Measurements from ENCODE around the gene CCDC81.
"Not testable (repeated sequence)": the region's sequence is repeated elsewhere in the genome, so short reads cannot be mapped to it uniquely, and the experiment has no call there.

CCDC81 gene

DNA sequence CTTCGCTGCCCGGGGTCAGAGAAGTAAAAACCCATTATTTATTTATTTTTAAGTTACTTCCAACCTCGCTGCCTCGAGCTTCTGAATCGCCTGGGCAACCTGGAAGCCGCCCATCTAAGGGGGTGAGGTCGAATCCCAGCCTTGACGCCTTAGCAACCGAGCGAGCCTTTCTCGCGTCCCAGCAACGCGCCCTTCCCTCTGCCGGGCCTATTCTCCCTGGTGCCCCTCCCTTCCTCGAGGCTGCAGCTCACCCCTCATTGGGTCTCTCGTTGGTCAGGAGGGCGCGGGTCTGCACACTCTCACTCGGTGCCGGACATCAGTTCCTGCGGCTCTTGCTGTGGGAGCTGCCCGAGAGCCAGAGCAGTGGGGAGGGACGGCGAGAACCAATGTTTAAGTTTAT lies at the start of gene CCDC81:
CCDC81 (plus strand) TSS at position 302 of the 400 bp plus-strand sequence. CDS start 277 bp downstream, outside the sequence.
- no peak for DNase-seq

DNA sequence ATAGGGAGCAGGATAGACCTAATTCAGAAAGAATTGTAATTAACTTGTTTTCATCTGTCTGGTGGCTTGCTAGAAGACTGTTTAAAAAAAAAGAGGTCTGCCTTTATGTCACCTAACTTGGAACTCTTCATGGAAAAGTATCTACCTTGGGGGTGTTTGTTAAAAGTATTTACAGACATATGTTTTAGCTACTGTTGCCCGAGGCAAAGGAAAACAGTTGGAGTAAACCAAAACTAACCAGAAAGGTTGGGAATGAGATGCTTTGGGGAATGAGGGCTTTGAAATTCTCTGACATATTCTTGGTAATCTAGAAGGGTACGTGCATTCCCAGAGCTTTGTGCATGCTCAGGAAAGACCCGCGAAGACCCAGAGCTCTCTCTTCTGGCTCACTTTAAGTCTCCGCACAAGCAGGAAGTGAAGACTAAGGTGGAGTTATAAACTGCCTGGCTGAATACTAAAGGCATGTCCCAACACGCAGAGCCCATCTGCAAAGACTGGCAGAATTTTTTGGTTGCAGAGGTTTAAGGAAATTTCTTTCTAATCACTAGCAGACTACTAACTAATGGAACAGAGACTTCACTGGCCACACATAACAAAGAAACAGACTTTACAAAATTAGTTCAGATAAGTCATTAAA lies 39.4 kb upstream of the CCDC81 start:
- no peak for DNase-seq

DNA sequence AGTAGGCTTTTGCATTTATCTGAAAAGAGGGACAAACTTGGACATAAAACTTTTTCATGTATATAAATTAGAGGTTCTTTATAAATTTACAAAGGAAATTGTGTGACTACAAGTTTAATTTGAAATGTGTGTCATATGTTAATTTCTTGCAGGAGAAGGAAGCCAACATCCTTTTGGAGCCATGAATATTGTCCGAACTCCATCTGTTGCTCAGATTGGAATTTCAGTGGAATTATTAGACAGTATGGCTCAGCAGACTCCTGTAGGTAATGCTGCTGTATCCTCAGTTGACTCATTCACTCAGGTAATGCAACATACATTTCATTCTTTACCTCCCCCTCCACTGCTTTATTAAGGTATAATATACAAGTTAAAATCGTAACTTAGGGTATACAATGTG lies 37.5 kb upstream of the CCDC81 start:
- DNase-seq: no peak

DNA sequence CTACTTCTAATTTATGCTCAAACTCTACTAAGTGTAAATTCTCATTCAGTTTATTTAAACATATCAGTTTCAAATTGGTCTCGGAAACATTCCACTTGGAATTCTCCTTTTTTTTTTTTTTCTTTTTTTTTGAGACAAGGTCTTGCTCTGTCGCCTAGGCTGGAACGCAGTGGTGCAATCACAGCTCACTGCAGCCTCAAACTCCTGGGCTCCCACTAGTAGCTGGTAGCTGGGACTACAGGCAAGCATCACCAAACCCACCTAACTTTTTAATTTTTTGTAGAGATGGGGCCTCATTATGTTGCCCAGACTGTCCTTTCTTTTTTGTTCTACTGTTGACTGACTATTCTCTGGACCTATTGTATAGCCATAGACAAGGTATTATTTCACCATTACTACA lies 33.3 kb upstream of the CCDC81 start:
- no peak for DNase-seq

DNA sequence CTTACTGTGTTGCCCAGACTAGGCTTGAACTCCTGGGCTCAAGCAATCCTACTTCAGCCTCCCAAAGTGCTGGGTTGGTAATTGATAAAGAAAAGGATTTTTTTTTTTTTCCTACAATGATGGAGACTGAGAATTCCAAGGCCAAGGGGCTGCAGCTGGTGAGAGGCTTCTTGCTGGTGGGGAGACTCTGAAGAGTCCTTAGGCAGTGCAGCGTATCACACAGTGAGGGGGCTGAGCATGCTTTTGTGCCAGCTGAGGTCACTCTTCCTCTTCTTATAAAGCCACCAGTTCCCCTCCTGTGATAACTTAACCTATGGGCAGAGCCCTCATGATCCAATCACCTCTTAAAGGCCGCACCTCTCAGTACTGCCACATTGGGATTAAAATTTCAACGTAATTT lies 28.2 kb upstream of the CCDC81 start:
- DNase-seq: no peak

DNA sequence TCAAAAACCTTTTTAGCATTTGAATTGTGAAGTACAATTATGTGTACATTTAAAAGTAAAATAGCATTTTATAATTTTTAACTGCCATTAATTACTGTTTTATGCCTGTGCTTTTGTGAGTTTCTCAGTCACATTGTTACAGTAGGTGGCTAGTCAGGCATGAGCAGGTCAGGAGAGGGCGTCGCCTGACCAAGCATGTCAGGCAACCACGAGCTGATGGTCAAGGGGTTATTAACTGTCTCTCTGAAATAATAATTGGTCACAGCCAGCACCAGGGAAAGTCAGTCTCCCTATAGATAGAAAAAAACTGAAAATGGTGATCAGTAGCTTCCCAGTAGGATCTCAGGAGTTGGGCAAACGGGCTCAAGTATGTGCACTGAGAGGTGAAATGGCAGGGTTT lies 19.4 kb upstream of the CCDC81 start:
- no peak for DNase-seq

DNA sequence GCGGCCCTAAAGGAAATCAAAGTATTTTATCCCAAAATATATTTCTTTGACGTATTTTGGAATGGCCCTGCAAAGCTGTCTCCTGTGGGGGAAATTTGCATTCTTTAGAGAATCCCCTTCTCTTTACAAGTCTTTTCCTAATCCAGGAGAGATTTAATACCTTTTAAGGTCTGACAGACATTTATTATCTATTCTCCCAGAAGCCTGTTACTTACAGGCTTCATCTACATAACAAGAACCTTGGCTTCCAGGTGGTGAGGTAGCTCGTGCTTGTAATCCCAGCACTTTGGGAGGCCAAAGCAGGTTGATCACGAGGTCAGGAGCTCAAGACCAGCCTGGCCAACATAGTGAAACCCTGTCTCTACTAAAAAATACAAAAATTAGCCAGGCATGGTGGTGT lies 17.3 kb upstream of the CCDC81 start:
- not testable (repeated sequence) for DNase-seq

DNA sequence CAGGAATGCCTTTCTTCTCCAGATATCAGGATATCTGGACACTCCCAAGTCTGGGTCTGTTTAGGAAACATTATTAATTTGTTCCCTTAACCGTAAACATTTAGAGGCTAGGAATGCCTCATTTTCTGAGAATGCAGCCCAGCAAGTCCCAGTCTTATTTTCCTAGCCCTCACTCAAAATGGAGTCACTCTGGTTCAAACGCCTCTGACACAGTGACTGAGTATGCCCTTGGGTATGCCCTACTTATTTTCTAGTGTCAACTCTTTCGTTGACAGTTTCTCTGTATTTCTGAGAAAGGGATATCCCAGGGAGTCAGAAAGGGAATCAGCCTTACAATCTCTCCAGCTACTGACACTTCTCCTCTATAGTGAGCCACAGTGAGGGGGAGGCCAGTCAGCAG lies 16.0 kb upstream of the CCDC81 start:
- no peak for DNase-seq

DNA sequence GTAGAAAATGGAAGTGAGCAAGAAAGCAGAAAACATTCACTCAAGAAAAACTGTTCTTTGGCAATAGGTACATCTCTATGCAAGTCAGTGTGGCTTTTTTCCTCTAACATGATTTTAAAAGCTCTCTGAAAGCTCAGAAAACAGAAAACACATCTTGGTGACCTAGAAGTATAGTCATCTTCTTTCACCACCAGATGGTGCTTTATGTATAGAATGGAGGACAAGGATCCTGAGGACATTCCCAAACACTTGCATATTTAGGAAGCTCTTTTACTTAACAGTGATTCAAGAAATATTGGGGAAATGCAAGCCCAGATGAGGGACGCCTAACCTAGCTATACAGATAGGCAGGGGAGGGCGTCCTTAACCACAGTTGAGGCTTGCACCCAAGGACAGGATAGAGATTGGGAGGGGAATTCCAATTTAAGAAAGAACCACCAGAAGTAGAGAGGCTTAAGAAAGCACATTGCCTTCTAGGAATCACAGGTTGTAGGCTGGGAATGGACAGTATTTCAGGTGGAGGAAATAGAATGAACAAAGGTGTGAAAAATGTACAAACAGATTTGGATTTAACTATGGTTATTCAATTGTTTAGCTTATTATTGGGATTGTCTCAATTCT lies 13.8 kb upstream of the CCDC81 start:
- DNase-seq: no peak

DNA sequence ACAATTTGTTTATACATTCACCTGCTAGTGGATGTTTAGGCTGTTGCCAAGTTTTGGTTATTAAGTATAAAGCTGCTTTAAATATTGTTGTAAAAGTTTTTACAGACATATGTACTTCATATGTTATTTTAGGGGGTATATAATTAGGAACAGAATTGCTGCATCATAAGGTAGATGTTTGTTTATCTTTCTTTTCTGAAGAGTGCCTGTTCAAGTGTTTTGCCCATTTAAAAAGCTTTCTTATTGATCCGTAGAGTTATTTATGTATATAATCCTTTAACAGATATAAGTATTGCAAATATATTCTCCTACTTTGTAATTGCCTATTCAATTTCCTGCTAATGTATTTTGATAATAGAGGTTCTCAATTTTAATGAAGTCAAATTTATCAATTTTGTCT lies 11.3 kb upstream of the CCDC81 start:
- no peak for DNase-seq

DNA sequence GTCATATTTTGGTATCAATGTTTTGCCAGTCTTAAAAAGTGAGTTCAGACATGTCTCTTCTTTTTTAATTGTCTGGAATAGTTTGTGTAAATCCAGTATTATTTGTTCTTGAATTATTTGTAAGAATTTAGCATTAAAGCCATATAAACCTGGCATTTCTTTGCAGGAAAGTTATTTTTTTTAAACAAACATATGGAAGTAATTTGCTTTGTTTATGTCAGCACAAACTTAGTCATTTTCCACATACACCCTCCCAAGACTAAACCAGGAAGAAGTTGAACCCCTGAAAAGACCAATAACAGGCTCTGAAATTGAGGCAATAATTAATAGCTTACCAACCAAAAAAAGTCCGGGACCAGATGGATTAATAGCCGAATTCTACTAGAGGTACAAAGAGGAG lies 9.1 kb upstream of the CCDC81 start:
- no peak for DNase-seq

DNA sequence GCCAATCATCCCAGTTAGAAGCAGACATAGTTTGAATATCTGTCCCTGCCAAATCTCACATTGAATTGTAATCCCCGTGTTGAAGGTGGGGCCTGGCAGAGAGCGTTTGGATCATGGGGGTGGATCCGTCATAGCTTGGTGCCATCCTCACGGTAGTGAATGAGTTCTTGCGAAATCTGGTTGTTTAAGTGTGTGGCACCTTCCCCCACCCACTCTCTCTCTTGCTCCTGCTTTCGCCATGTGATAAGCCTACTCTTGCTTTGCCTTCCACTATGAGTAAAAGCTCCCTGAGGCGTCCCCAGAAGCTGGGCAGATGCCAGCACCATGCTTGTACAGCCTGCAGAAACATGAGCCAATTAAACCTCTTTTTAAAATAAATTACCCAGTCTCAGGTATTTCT lies 5.0 kb upstream of the CCDC81 start:
- DNase-seq: no peak

DNA sequence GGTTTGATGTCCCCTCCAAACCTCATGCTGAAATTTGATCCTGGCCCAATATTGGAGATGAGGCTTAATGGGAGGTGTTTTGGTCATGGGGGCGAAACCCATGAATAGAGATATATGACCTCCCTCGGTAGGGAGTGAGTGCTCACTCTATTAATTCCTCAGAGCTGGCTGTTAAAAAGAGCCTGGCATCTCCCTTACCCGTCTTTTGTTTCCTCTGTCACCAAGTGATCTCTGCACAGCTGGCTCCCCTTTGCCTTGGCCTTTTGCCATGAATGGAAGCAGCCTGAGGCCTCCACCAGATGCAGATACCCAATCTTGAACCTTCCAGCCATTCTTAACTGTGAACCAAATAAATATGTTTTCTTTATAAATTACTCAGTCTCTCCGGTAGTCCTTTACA lies 4.5 kb upstream of the CCDC81 start:
- no peak for DNase-seq

DNA sequence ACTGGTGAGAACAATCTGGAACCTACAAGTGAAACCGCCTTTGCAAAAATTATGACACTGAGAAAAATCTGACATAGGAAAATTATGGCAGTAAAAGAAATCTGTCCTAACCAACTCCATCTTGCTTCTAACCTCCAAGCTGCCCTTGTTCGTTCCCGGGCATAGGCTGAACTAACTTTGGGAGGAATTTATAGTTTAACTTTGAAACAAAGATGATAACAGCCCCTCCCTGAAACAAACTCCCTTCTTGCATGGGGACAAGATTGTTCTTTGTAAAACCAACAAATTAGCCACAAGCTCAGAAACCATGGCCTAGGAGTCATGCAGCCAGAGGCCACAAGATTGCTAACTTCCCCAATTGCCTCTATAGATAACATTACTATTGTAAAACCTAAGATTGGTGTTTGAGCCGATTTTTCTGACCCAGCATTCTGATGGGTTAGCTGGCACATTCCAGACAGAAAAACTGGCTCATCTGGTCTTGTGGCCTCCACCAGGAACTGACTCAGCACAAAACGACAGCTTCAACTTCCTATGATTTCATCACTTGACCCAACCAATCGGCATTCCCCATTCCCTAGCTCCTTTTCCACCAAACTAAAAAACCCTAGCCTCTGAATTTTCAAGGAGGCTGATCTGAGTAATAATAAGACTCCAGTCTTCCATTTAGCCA lies 3.6 kb upstream of the CCDC81 start:
- no peak for DNase-seq

DNA sequence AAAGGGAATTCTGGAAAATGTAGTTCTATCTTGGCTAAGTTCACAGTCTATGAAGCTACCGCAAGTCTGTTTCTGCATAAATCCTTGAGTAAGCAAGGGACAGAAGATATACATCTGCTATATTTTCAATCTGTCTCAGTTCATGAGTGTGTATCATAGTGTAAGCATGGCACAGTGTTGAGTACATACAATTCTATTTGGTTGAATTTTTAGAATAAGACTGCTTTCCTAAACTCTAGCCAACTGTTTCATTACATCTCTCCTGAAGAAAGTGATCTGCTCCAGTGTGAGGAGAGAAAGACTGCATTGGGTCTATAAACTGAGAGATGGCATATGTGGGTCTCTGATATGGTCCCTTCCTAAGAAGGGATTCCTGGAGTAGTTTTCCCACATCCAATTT lies 2.6 kb upstream of the CCDC81 start:
- no peak for DNase-seq

DNA sequence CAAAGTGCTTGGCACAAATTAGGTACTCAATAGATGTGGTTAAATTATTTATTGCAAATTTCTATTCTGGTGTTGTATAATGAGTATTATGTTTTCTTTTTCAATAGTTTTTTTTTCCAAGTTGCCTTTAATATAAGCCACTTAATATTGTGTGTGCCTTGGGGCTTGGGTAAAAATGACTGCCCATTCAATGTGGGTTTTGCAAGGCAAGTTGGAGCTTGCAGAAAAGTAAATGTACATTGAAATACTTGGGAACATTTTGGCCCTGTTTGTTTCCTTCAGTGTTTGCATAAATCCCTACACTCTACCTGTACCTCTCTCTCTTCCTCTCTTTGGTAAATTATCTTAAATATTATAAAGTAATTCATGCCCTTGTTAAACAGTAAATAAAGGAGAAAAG lies 2.1 kb upstream of the CCDC81 start:
- no peak for DNase-seq

DNA sequence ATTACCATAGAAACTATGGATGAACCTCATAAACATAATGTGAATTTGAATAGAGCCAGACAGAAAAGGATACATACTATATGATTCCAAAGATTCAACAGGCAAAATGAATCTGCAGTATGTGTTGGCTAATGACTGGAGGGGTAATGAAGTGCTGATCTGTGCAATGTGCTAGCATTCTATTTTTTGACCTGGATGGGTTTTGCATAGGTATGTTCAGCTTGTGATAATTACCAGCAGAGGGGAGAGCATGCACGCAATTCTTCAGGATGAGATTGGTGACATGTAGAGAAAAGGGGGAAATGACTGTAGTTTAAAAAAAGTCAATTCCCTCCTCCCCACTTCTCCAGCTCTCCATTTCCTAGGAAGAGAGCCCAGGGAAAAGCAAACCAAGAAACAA lies 618 bp upstream of the CCDC81 start:
- no peak for DNase-seq

DNA sequence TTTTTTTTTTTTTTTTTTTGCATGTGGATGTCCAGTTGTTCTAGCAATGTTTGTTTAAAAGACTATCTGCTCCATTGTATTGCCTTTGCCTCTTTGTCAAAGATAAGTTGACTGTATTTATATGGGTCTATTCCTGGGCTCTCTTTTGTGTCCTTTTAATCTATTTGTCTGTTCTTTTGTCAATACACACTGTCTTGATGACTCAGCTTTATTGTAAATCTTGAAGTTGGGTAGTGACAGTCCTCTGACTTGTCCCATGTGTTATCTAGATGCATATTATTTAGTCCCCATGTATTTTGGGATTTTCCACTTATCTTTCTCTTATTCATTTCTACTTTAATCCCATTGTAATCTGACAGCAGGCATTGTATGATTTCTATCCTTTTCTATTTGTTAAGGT lies 3.3 kb downstream of the CCDC81 start:
- DNase-seq: no peak

DNA sequence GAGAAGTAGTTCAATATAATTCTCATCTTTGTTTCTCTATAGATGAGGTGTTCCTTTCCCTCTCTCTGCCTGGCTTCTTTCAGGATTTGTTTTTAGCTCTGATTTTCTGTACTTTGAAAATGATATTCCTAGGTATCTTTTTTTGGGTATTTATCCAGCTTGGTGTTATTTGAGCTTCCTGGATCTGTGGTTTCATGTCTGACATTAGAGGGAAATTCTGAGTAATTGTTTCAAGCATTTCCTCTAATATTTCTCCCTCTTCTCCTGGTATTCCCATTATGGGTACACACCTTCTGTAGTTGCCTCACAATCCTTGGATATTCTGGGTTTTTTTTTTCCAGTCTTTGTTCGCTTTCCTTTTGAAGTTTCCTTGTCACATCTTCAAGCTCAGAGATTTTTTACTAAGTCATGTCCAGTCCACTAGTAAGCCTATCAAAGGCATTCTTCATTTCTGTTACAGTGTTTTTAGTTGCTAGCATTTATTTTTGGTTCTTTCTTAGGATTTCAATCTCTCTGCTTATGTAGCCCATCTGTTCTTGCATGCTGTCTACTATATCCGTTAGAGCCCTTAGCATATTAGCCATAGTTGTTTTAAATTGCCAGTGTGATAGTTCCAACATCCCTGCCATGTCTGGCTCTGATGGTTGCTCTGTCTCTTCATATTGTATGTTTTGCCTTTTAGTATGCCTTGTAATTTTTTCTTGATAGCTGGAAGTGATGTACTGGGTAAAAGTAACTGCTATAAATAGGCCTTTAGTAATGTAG lies 5.8 kb downstream of the CCDC81 start:
- no peak for DNase-seq

DNA sequence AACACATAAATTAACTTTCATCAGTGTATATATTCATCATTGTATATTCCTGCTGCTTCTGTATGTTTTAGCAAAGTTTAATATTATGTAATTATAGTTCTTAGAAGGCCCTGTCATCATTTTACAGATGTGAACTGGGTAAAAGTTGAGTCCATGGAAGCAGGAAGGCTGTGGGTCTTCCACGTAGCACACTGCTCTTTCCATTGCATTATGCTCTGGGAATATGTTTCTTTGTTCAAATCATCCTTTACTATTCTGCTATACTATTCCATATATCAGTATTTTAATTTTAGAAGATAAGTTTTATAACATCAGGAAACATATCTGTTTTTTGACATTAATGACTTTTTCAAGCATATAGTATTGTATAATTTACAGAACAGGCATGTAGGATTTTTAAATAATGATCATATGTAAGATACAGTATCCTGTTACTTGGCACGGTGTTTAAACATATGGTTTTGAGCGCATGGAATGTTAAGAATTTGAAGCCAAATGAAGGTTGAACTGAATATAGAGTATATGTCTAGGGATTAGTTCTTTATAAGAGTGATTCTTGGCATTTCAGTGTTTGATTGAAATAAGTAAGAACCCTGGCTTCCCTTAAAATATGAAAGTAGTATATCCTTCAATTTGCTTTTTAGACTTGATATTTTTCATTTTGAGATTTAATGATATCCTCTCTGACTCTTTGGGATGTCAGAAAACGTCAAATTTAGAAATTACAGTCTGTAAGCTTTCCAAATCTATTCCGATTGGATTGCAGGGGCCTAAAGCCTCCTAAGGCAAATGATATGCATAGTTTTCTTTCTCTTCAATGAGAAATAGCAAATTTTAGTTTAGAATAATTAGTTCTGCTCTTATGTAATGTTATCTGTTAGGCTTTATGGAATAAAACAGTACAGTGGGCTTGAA lies 8.6 kb downstream of the CCDC81 start:
- no peak for DNase-seq

DNA sequence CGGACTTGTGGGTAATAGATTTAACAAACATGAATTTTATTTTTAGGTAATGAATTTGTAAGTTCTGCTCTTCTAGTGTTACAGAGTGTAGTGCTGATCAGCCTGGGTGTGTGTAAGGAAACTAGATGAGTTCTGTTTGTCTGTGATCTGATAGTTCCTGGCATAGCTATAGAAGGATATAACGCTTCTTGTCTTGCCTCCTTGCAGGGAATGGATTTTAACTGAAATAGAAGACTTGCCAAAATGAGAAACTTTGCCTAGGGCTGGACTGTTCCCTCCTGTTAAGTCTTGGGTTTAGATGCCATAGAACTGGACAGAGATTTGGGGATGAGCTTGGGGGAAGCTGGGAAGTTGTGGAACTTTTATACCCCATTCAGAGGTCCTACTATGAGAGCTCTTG lies 11.6 kb downstream of the CCDC81 start:
- DNase-seq: no peak

DNA sequence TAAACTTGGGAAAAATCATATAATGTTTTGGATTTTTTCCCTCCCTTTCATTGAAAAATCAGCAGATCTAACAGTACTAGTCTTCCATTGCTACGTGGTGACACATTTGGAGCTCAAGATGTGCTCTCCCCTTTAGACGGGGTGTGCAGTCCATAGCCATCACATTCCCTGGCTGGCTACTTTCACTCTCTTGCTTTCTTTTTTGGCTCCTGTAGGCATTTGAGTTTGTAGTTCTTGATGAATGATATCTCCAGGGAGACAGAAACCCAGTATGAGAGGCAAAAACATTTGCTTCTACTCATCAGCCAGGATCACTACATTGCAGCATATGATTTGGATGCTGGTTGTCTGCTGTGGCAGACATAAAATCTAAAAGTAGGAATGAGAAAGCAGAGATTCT lies 12.1 kb downstream of the CCDC81 start:
- DNase-seq: no peak

DNA sequence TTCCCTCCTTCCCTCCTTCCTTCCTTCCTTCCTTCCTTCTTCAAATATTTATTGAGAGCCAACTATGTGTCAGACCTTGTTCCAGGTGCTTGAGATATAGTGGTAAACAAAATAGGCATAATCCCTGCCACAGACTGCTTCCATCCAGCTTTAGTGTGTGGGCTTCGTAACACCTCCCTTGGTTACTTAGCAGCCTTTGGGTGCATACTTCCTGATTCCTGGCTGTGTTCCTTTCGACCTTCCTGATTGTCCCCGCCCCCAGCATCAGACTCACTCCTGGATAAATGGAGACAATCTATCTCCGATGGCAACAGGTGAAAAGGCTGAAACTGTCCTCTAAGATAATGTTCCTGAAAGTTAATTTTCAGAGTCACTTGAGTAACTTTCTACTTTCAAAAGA lies 13.5 kb downstream of the CCDC81 start:
- DNase-seq: no peak

All from CD4-positive, alpha-beta T cell treated with Interleukin-10 for 1 hour (primary cell).